G401 (cell line): ENCODE results near the gene C1RL. TPM values are rescaled to one million over a fixed set of nuclear protein-coding genes. Genes with fewer than 3 reads are reported as not detected.

Source experiments
- DNase-seq: peaks from one replicate; pipeline ENCODE4 v3.0.0-alpha.2; 2015; ENCODE audit warnings: low spot score
- in situ Hi-C: cut with HindIII; loops from 2 replicates; pipeline ENCODE4 v1.10.0; 2016; ENCODE audit warnings: low sequenced_read_pairs, mixed read lengths
- total RNA-seq: library from RNA; depleted of rRNA; stranded (reverse); fragments of >200 nt; shearing (Covaris generic); gene quantifications from 2 replicates; pipeline ENCODE4 v1.2.3, GENCODE V29; 2014; rRNA removed

The C1RL gene
- total RNA-seq: 3.9 and 5.4 TPM in 2 replicates

- in situ Hi-C loops: loop anchor here (10.0 kb wide), 1 partner anchor 56 kb away; no protein-coding TSS in a partner anchor
- DNase-seq: peak; percentile 74
Observed at GRCh38 chr12:7108796-7109571, at the start of gene C1RL. C1RL (minus strand) TSS chr12:7109214; CDS start chr12:7109180, 34 bp downstream.

GRCh38 chr12:7157391-7157790 lies 48.4 kb upstream of the C1RL start:
- DNase-seq: no peak
- in situ Hi-C loops: no loop called here

- in situ Hi-C loops: no loop called here
- DNase-seq: no peak
Observed at GRCh38 chr12:7156259-7157197, 47.5 kb upstream of the C1RL start.

DNA sequence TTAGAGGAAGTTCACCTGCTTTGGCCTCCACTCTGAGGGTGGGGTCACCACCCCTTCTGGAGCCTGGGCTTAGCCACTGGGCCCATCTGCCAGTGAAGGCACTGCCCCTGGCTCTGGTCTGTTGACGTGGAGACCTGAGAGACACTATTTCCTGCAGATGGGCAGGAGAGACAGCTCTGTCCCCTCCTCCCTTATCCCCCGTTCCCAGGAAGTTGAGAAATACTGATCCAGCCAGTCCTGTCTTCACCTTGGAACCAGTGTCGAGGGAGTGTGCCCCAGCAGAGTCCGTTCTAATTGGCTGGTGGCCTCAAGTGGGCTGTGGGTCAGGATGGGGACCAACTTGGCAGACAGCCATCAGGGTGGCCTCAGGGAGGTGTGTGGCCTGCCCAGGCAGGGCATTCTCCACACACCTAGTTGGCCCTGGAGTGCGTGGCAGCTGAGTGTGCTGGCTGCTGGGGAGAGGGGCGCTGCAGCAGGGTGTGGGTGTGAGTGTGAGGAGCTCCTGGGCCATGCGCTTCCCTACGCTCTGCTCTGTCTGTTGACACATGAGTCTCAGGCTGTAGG lies 46.5 kb upstream of the C1RL start:
- no peak for DNase-seq
- in situ Hi-C loops: no loop called here

- DNase-seq: no peak
- in situ Hi-C loops: no loop called here
Observed at GRCh38 chr12:7154901-7155470, 46.0 kb upstream of the C1RL start.

DNA sequence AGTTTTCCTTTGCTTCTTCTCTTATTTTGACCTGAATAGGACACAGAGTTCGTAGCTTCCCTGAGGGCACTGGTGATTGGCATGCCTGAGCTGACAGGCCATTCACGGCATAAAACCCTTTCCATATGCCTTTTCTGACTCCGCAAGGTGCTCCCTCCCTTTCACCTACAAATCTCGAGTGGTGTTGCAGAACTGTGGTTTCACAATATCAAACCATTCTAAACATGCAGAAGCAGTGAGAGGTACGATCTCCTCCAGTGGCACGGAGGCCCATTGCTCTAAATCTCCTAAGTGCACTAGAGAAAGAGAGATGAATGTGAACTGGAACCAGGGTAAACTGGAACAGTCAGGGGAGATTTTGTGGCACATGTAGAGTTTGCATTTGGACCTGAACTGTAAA lies 45.0 kb upstream of the C1RL start:
- no peak for DNase-seq
- in situ Hi-C loops: no loop called here

- in situ Hi-C loops: no loop called here
Observed at GRCh38 chr12:7152818-7153217, 43.8 kb upstream of the C1RL start.

GRCh38 chr12:7151532-7151931 lies 42.5 kb upstream of the C1RL start:
- no peak for DNase-seq
- in situ Hi-C loops: no loop called here

More at GRCh38 chr12:7152818-7153217, 43.8 kb upstream of the C1RL start:
- DNase-seq: no peak

- in situ Hi-C loops: no loop called here
Observed at GRCh38 chr12:7150841-7151240, 41.8 kb upstream of the C1RL start.

DNA sequence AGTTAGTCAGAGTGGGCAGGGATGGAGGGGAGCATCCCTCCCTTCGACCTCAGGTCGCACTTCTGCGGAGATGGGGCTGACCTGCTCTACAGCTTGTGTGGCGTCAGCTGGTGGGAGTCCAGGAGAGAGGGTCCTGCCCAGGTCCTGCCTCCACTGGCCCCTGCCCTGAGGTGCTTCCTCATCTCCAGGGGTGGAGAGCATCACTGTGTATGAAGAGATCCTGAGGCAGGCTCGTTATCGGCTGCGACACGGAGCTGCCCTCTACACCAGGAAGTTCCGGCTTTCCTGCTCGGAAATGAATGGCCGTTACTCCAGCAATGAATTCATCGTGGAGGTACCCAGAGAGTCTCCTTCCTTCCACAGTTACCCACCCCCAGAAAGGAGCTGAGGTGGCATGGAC lies 41.3 kb upstream of the C1RL start:
- in situ Hi-C loops: no loop called here
- no peak for DNase-seq

More at GRCh38 chr12:7150841-7151240, 41.8 kb upstream of the C1RL start:
- no peak for DNase-seq

DNA sequence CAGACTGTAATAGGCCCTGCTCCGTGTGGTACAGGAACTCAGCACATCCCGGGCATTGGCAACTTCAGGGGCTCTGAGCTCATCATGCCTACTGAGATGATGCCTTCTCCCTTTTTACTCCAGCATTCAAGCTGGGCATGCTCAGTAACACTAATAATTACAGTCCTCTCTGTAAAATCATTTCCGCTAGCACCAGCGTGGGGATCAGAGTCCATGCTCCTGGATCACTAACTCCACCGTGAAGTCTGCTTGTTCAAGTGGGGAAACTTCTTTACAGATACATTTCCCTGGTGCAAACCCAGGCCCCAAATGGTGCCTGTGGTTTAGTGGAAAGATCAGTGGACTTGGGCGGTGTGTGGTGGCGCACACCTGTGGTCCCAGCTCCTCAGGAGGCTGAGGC lies 37.9 kb upstream of the C1RL start:
- in situ Hi-C loops: no loop called here
- DNase-seq: no peak

DNA sequence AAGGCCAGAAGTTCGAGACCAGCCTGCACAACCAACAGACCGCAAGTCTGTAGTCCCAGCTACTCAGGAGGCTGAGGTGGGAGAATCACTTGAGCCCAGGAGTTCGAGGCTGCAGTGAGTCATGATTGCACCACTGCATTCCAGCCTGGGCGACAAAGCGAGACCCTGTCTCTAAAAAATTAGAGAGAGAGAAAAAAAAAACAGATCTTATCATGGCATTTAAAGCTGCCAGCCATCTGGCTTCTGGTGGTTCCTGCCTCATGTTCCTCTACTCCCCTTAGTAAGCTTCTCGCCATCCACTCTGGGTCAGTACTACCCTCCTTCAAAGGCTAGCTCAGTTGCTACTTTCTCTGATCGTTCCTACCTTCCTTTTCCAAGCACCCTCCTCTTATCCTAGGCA lies 37.2 kb upstream of the C1RL start:
- in situ Hi-C loops: no loop called here

DNA sequence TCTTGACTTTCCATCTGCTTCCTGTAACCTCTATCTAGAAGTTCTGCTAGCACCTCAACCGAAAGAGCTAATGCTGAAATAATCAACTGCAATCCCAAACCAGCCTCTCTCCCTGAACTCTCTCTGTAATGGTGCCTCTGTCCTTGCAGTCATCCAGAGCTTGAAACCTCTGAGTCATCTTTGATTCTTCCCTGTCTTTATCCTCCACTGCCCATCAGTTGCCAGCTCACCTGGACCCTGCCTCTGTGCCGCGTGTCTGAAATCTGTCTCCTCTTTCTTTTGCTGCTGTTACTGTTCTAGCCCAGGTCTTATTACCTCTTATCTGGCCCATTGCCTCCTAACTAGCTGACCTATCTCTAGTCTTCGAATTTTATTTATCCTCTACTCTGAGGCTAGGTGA lies 36.7 kb upstream of the C1RL start:
- no peak for DNase-seq
- in situ Hi-C loops: no loop called here

More for the DNA sequence above, 37.2 kb upstream of the C1RL start:
- no peak for DNase-seq

DNA sequence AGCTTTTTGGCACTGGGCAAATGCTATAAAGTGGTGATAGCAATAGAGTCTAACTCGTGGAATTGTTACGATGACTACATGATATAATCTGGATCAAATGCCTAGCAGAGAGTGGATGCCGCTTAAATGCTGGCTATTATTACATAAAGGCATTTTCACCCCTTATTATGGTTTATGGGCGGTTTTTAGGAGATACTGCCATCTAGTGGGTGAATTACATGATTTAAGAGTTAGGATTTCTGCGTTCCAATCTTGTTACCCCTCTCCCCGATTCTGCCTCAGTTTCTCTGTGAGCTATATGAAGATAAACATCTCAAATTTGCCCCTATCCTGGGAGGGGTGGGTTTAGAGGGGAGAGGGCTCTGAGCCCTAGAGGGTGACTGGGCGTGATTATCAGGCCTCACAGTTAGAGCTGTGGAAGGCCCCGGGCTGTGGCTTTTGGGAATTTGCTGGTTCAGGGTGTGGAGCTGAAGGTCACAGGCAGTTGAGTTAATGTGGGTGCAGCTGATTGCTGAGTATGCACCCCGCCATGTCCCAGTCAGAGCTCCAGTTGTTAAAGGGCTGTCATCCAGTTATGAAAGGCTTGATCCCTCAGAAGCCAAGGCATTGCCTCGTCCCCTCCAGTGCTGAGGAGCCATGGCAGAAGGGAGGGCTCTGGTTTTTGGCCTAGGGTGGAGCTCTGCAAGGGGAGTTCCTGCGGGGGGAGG lies 35.6 kb upstream of the C1RL start:
- DNase-seq: peak; percentile 79
- in situ Hi-C loops: no loop called here

DNA sequence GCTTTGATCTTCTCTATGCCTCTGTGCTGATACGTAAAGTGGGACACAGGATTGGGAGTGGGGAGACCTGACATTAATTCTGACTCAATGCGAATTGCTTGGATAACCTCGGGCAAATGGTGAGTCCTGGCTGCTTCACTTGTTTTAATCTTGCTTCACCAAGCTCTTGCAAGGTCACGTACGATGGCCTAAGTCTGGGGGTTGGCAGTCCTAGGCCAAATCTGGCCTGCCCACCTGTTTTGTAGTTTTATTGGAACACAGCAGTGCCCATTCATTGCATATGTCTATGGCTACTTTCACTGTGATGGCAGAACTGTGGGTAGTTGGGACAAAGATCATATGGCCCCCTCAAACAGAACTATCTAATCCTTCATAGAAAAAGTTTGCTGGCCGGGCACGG lies 34.5 kb upstream of the C1RL start:
- DNase-seq: no peak
- in situ Hi-C loops: no loop called here

DNA sequence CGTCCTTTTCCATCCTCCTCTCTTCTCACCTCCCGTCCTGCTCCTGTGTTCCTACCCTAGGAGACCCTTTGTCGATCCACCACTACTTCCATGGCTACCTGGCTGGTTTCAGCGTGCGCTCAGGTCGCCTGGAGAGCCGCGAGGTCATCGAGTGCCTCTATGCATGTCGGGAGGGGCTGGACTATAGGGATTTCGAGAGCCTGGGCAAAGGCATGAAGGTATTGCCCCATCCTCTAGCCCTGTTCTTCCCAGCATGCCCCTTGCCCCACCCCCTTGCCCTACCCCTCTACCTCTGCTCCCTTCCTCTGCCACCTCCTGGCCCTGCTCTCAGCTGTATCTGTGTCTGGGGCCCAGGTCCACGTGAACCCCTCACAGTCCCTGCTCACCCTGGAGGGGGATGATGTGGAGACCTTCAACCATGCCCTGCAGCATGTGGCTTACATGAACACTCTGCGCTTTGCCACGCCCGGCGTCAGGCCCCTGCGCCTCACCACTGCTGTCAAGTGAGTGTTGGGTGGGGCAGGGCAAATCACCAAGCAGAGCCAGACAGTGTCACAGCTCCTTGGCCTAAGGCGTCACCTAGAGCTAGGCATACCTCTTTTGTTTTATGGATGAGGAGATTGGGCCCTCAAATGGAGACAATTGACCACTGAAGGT lies 33.9 kb upstream of the C1RL start:
- in situ Hi-C loops: no loop called here
- no peak for DNase-seq

DNA sequence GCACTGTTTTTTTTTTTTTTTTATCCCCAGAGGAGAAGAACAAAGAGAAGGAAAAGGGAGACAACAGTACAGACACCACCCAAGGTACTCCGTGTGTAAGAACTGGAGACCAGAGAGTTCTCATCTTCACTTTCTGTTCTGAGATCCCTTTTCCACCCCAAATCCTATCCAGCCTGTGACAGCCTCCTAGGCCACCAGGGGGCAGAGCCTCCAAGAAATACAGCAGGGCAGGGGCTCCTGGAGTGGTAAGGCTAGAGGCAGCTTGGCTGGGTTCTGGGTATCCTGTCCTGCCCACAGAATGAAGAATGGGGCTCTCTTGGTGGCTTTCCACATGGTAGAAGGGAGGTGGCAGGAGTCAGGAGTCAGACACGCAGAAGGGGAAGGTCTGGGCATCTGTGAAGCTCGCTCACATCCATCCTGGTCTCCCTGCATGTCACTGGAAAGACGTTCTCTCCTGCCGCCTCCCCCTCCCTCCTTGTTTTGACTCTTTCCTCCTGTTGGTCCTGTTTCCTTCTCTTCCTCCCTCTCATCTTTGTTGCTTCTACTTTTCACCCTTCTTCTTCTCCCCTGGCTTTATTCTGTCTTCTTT lies 33.1 kb upstream of the C1RL start:
- no peak for DNase-seq
- in situ Hi-C loops: no loop called here

DNA sequence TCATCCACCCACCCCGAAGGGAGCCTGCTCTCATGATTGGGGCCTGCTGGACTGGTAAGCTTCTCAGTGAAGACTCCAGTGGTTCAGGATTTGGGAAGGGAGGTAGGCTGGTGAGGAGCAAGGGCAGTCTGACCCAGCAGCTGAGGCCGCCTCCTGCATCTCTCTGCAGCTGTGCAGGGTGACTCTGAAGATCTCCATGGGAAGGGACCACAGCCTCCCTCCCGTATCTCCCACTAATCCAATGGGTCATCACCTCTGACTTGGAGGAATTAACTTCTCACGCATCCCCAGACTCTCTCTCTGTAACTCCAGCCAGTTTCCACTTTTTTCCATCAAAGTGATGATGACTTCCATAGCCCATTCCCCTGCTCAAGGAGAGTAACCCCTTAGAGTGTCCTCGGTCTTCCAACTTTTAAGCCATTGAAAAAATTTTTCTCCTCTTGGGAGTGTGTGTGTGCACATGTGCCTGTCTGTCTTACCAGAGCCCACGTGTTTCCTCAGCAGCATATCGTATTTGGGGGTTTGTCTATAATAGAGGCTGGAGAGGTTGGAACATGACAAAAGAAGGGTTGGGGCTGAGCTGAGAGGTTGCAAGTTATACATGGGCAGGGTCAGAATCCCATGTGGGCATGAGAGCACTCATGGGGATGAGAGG lies 32.5 kb upstream of the C1RL start:
- no peak for DNase-seq
- in situ Hi-C loops: no loop called here
